ENCODE data around the gene CABP4. TPM values are rescaled to one million over a fixed set of nuclear protein-coding genes. Genes with fewer than 3 reads are reported as not detected.

Gene CABP4
- total RNA-seq, 1 experiment from 2014 or later = not detected

GRCh38 chr11:67449116-67449844, 5.9 kb upstream of the CABP4 start:
- Histone ChIP-seq H3K4me3 (ENCODE audit: low read depth, low read length) (no peak overlapping the region), H3K4me1 (peaks cover 7% of the 10 kb centered on the region), H3K27me3 (replicated peaks; ENCODE audit: control insufficient read depth, insufficient read depth, low read length) (no peaks in the 10 kb centered on the region), H3K9me3 (no peaks in the 10 kb centered on the region), H3K36me3 (ENCODE audit: control insufficient read depth, insufficient read depth, low read length) (no peaks in the 10 kb centered on the region)
- DNase-seq = no peak
- Mint-ChIP-seq H3K36me3 (ENCODE audit: insufficient read depth, unreplicated experiment) (peaks cover 6% of the 10 kb centered on the region), H3K4me3 (ENCODE audit: unreplicated experiment) (no peak overlapping the region), H3K9me3 (ENCODE audit: unreplicated experiment) (no peaks in the 10 kb centered on the region), H3K4me1 (ENCODE audit: low read depth, unreplicated experiment) (peaks cover 9% of the 10 kb centered on the region), H3K27me3 (ENCODE audit: insufficient read depth, unreplicated experiment) (no peaks in the 10 kb centered on the region), H3K27ac (ENCODE audit: unreplicated experiment) (no peak overlapping the region)
- ChIA-PET POLR2A (interaction anchor here (0.9 kb wide), 1 partner anchor 58 kb away, joined by 5 read pairs; the partner anchor contains the start of gene RAD9A), CTCF (no interaction called here)
- TF ChIP-seq, protein P1, sequence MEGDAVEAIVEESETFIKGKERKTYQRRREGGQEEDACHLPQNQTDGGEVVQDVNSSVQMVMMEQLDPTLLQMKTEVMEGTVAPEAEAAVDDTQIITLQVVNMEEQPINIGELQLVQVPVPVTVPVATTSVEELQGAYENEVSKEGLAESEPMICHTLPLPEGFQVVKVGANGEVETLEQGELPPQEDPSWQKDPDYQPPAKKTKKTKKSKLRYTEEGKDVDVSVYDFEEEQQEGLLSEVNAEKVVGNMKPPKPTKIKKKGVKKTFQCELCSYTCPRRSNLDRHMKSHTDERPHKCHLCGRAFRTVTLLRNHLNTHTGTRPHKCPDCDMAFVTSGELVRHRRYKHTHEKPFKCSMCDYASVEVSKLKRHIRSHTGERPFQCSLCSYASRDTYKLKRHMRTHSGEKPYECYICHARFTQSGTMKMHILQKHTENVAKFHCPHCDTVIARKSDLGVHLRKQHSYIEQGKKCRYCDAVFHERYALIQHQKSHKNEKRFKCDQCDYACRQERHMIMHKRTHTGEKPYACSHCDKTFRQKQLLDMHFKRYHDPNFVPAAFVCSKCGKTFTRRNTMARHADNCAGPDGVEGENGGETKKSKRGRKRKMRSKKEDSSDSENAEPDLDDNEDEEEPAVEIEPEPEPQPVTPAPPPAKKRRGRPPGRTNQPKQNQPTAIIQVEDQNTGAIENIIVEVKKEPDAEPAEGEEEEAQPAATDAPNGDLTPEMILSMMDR (IDR thresholded peaks at IDR 0.05; ENCODE audit: insufficient read depth in 1 of 2, low read depth in 1 of 2, low read length in 1 of 2, severe bottlenecking in 1 of 2, unreplicated experiment in 1 of 2) = no peak
- intact Hi-C loops (cut with micrococcal nuclease; ENCODE audit: unreplicated experiment) = no loop called here
- BruUV-seq (replicated peaks) = no TSS peak

GRCh38 chr11:67450796-67451657, 4.1 kb upstream of the CABP4 start:
- Histone ChIP-seq H3K9me3 (no peaks in the 10 kb centered on the region), H3K36me3 (ENCODE audit: control insufficient read depth, insufficient read depth, low read length) (no peaks in the 10 kb centered on the region), H3K27me3 (replicated peaks; ENCODE audit: control insufficient read depth, insufficient read depth, low read length) (no peaks in the 10 kb centered on the region), H3K4me1 (no peaks in the 10 kb centered on the region), H3K4me3 (ENCODE audit: low read depth, low read length) (no peak overlapping the region)
- no peak for DNase-seq
- no peak overlapping the region for H3K4me3 Mint-ChIP-seq (ENCODE audit: unreplicated experiment)
- BruUV-seq (replicated peaks) = no TSS peak
- no peaks in the 10 kb centered on the region for H3K9me3 Mint-ChIP-seq (ENCODE audit: unreplicated experiment)
- intact Hi-C loops (cut with micrococcal nuclease; ENCODE audit: unreplicated experiment) = no loop called here
- CTCF ChIA-PET = interaction anchor here (0.5 to 1.1 kb wide), 3 partner anchors 50 to 569 kb away, joined by 3 to 5 read pairs (median 3); partner anchors contain the start of gene PPP1CA
- no peak overlapping the region for H3K27ac Mint-ChIP-seq (ENCODE audit: unreplicated experiment)
- H3K4me1 Mint-ChIP-seq (ENCODE audit: low read depth, unreplicated experiment) = no peaks in the 10 kb centered on the region
- H3K36me3 Mint-ChIP-seq (ENCODE audit: insufficient read depth, unreplicated experiment) = no peaks in the 10 kb centered on the region
- TF ChIP-seq, protein P1 (IDR thresholded peaks at IDR 0.05; ENCODE audit: insufficient read depth in 1 of 2, low read depth in 1 of 2, low read length in 1 of 2, severe bottlenecking in 1 of 2, unreplicated experiment in 1 of 2) = no peak
- POLR2A ChIA-PET = no interaction called here
- no peaks in the 10 kb centered on the region for H3K27me3 Mint-ChIP-seq (ENCODE audit: insufficient read depth, unreplicated experiment)

GRCh38 chr11:67451658-67451976, 3.5 kb upstream of the CABP4 start:
- CTCF ChIA-PET = interaction anchor here (0.5 to 1.1 kb wide), 2 partner anchors 50 to 569 kb away, joined by 3 to 5 read pairs; partner anchors contain the start of gene PPP1CA
- intact Hi-C loops (cut with micrococcal nuclease; ENCODE audit: unreplicated experiment) = no loop called here
- H3K36me3 Mint-ChIP-seq (ENCODE audit: insufficient read depth, unreplicated experiment) = no peaks in the 10 kb centered on the region

More at GRCh38 chr11:67451658-67451976, 3.5 kb upstream of the CABP4 start:
- no peaks in the 10 kb centered on the region for H3K36me3 ChIP-seq (ENCODE audit: control insufficient read depth, insufficient read depth, low read length)
- Mint-ChIP-seq H3K27ac (ENCODE audit: unreplicated experiment) (no peak overlapping the region), H3K4me1 (ENCODE audit: low read depth, unreplicated experiment) (no peaks in the 10 kb centered on the region), H3K4me3 (ENCODE audit: unreplicated experiment) (no peak overlapping the region), H3K9me3 (ENCODE audit: unreplicated experiment) (no peaks in the 10 kb centered on the region), H3K27me3 (ENCODE audit: insufficient read depth, unreplicated experiment) (no peaks in the 10 kb centered on the region)
- BruUV-seq (replicated peaks) = no TSS peak
- DNase-seq = peak in 1 of 2 experiments; percentile 47
- POLR2A ChIA-PET = no interaction called here
- H3K4me1 ChIP-seq = no peaks in the 10 kb centered on the region
- TF ChIP-seq, protein P1 (IDR thresholded peaks at IDR 0.05; ENCODE audit: insufficient read depth in 1 of 2, low read depth in 1 of 2, low read length in 1 of 2, severe bottlenecking in 1 of 2, unreplicated experiment in 1 of 2) = no peak
- no peak overlapping the region for H3K4me3 ChIP-seq (ENCODE audit: low read depth, low read length)
- H3K27me3 ChIP-seq (replicated peaks; ENCODE audit: control insufficient read depth, insufficient read depth, low read length) = no peaks in the 10 kb centered on the region
- no peaks in the 10 kb centered on the region for H3K9me3 ChIP-seq
